ENCODE measurements around the gene SKIL.
"Not testable (repeated sequence)": the region's sequence is repeated elsewhere in the genome, so short reads cannot be mapped to it uniquely, and the experiment has no call there.

DNA sequence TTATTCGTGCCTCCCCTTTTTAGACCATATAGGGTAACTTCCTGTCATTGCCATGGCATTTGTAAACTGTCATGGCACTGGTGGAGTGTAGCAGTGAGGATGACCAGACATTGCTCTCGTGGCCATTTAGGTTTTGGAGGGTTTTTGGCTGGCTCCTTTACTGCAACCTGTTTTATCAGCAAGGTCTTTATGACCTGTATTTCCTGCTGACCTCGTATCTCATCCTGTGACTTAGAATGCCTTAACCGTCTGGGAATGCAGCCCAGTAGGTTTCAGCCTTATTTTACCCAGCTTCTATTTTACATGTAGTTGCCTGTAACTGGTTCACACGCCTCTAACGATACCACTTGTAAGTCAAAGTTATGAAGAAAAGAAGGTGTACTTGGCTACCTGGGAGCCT is 13.7 kb upstream of the SKIL start:
- TF ChIP-seq POLR2A (IDR thresholded peaks at IDR 0.05), result not testable (repeated sequence)
- TF ChIP-seq, protein P1, sequence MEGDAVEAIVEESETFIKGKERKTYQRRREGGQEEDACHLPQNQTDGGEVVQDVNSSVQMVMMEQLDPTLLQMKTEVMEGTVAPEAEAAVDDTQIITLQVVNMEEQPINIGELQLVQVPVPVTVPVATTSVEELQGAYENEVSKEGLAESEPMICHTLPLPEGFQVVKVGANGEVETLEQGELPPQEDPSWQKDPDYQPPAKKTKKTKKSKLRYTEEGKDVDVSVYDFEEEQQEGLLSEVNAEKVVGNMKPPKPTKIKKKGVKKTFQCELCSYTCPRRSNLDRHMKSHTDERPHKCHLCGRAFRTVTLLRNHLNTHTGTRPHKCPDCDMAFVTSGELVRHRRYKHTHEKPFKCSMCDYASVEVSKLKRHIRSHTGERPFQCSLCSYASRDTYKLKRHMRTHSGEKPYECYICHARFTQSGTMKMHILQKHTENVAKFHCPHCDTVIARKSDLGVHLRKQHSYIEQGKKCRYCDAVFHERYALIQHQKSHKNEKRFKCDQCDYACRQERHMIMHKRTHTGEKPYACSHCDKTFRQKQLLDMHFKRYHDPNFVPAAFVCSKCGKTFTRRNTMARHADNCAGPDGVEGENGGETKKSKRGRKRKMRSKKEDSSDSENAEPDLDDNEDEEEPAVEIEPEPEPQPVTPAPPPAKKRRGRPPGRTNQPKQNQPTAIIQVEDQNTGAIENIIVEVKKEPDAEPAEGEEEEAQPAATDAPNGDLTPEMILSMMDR (IDR thresholded peaks at IDR 0.05), result not testable (repeated sequence)

All from adrenal gland (tissue), 5 donors.